SH-SY5Y (cell line): ENCODE data around the gene OSCP1.
A peak's percentile ranks its signal among the peaks of the same experiment; 100 is the strongest.

Experiments used
- GATA2 ChIP-seq: IDR thresholded peaks from 2 replicates; pipeline ENCODE4 v1.6.1; 2011; ENCODE audit warnings: mild to moderate bottlenecking, low read depth, low read length
- GATA3 ChIP-seq: IDR thresholded peaks from 2 replicates; pipeline ENCODE4 v1.6.1; 2011; ENCODE audit warnings: low read depth, mild to moderate bottlenecking, low read length, moderate library complexity

Gene OSCP1

GRCh38 chr1:36463803-36464604 lies 13.8 kb upstream of the OSCP1 start, which contains the start of gene MRPS15:
Gene MRPS15 (minus strand): TSS chr1:36464384. CDS start chr1:36464275, 109 bp downstream.
- TF ChIP-seq GATA3 (no peak), GATA2 (no peak)

- TF ChIP-seq GATA3 = no peak
- TF ChIP-seq GATA2 = no peak
Observed at GRCh38 chr1:36463463-36463802, 13.2 kb upstream of the OSCP1 start.

- TF ChIP-seq GATA2 = no peak
- TF ChIP-seq GATA3 = no peak
Observed at GRCh38 chr1:36458910-36459309, 8.7 kb upstream of the OSCP1 start.

GRCh38 chr1:36457691-36458090 lies 7.4 kb upstream of the OSCP1 start:
- TF ChIP-seq GATA3 (no peak), GATA2 (no peak)

- TF ChIP-seq GATA3 (no peak), GATA2 (no peak)
Observed at GRCh38 chr1:36456391-36456928, 6.2 kb upstream of the OSCP1 start.

GRCh38 chr1:36455386-36455785 lies 5.1 kb upstream of the OSCP1 start:
- TF ChIP-seq GATA2 = no peak
- no peak for TF ChIP-seq GATA3

GRCh38 chr1:36453600-36454388 lies 3.5 kb upstream of the OSCP1 start:
- no peak for TF ChIP-seq GATA2
- no peak for TF ChIP-seq GATA3

- no peak for TF ChIP-seq GATA2
Observed at GRCh38 chr1:36453051-36453450, 2.8 kb upstream of the OSCP1 start.

GRCh38 chr1:36450919-36451305 lies 661 bp upstream of the OSCP1 start:
- TF ChIP-seq GATA2 (no peak), GATA3 (no peak)

GRCh38 chr1:36448530-36449056 lies 1.7 kb downstream of the OSCP1 start:
- TF ChIP-seq GATA2 (peak; percentile 75), GATA3 (no peak)

GRCh38 chr1:36447450-36447849 lies 2.8 kb downstream of the OSCP1 start:
- no peak for TF ChIP-seq GATA3
- no peak for TF ChIP-seq GATA2

- TF ChIP-seq GATA2 = no peak
Observed at GRCh38 chr1:36446746-36447145, 3.5 kb downstream of the OSCP1 start.

GRCh38 chr1:36446271-36446670 lies 4.0 kb downstream of the OSCP1 start:
- TF ChIP-seq GATA2 (no peak), GATA3 (no peak)

- TF ChIP-seq GATA2 (no peak), GATA3 (no peak)
Observed at GRCh38 chr1:36443297-36443696, 7.0 kb downstream of the OSCP1 start.
